Smooth muscle cell (in vitro differentiated cells): ENCODE data around the gene SETD1A. TPM values are rescaled to one million over a fixed set of nuclear protein-coding genes. Genes with fewer than 3 reads are reported as not detected.
A peak's percentile ranks its signal among the peaks of the same experiment; 100 is the strongest.

Experiments used
- DNase-seq: peaks from one replicate; lab custom pipeline; 2025; ENCODE audit not compliant: unreplicated experiment; lab: John Stamatoyannopoulos, UW
- H2AFZ ChIP-seq: fragments of 200-600 bp; sonication (generic); 2 replicates; pipeline ENCODE4 v1.6.0; 2016; ENCODE audit warnings: antibody characterized with exemption, low read depth, mild to moderate bottlenecking
- H3F3A ChIP-seq: fragments of 200-600 bp; sonication (generic); 2 replicates; pipeline ENCODE4 v1.6.0; 2017; ENCODE audit warnings: antibody characterized with exemption, low read depth
- H3K27ac ChIP-seq: fragments of 200-600 bp; sonication (generic); 2 replicates; pipeline ENCODE4 v1.5.1; 2016; ENCODE audit warnings: low read depth, mild to moderate bottlenecking
- H3K27me3 ChIP-seq: fragments of 200-600 bp; sonication (generic); 2 replicates; pipeline ENCODE4 v1.6.1; 2016; ENCODE audit warnings: low read depth, mild to moderate bottlenecking
- H3K36me3 ChIP-seq: fragments of 200-600 bp; sonication (generic); 2 replicates; pipeline ENCODE4 v1.5.1; 2016; ENCODE audit warnings: low read depth
- H3K4me1 ChIP-seq: fragments of 200-600 bp; sonication (generic); 2 replicates; pipeline ENCODE4 v1.5.1; 2016; ENCODE audit warnings: low read depth
- H3K4me2 ChIP-seq: fragments of 200-600 bp; sonication (generic); 2 replicates; pipeline ENCODE4 v1.6.0; 2016; ENCODE audit warnings: mild to moderate bottlenecking
- H3K4me3 ChIP-seq: fragments of 200-600 bp; sonication (generic); 2 replicates; pipeline ENCODE4 v1.5.1; 2016; ENCODE audit warnings: mild to moderate bottlenecking
- H3K79me2 ChIP-seq: fragments of 200-600 bp; sonication (generic); 2 replicates; pipeline ENCODE4 v1.6.0; 2016; ENCODE audit warnings: low read depth, mild to moderate bottlenecking
- H3K9ac ChIP-seq: fragments of 200-600 bp; sonication (generic); 2 replicates; pipeline ENCODE4 v1.6.0; 2016; ENCODE audit warnings: low read depth
- H3K9me3 ChIP-seq: fragments of 200-600 bp; sonication (generic); replicated peaks from 2 replicates; pipeline ENCODE4 v1.5.1; 2016; ENCODE audit warnings: low read depth
- H4K20me1 ChIP-seq: fragments of 200-600 bp; sonication (generic); 2 replicates; pipeline ENCODE4 v1.6.0; 2016; ENCODE audit warnings: low read depth
- WGBS: methylation state at CpG from one replicate; pipeline ENCODE4 v1.1.7; 2016; ENCODE audit warnings: low lambda C conversion rate; 5-methylcytosine and 5-hydroxymethylcytosine counted together
- polyA plus RNA-seq: library from polyadenylated mRNA; unstranded; fragments of >200 nt; fragmentation: Nextera tagmentation; extraction: Ambion mirVana; gene quantifications from 2 replicates; pipeline ENCODE4 v1.2.1, GENCODE V29; 2016
- total RNA-seq: library from RNA; depleted of rRNA; stranded (reverse); fragments of >200 nt; gene quantifications from 2 replicates; pipeline ENCODE4 v1.2.3, GENCODE V29; 2014
- TF ChIP-seq, protein P1 (sequence below): fragments of 200-600 bp; sonication (generic); IDR thresholded peaks from 2 replicates; pipeline ENCODE4 v1.5.1; 2017; ENCODE audit warnings: borderline replicate concordance, mild to moderate bottlenecking, antibody characterized with exemption; ENCODE audit not compliant: insufficient read depth, poor library complexity, severe bottlenecking

Gene SETD1A
- total and polyA plus RNA-seq, 2 experiments from 2014 or later = 1.2 to 2.9 TPM

DNA sequence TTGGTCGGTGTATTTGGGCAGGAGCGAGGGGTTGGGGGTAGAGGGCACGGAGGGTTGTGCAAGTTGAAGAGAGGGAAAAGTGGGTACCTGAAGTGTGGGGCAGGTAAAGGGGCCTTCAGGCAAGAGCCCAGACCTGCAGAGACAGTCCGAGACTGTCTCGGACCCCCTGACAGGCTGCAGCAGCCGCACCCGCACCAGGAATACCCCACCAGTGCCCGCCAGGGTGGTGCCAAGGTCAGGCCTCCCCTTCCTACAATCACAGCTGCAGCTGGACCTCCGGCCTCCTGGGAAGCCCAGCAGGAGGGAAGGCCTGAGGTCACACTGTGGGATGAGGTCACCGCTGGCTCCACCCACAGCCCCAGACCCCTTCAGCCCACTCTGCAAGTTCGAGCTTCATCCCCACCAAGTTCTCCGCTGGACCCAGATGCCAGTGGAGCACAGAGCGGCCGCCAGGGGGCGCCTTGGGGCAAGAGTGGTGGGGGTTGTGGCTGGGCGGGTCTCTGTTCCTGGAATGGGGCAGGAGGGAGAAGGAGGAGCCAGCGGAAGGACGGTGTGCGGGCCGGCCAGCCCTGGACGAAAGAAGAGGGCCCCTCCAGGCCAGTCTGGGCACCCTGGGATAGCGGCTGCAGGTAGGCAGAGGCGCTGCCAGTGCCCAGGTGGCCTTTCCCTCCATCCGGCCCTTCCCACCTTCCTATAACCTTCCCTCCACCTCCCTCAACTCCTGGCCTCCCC is 27.3 kb downstream of the SETD1A start, which contains the start of gene HSD3B7:
Gene HSD3B7 (plus strand): TSS at position 539 of the 732 bp plus-strand sequence. CDS start 452 bp downstream, outside the sequence.
- Histone ChIP-seq H3K36me3 (no peaks in the 10 kb centered on the region), H3K79me2 (no peaks in the 10 kb centered on the region), H3K4me1 (peaks cover 5% of the 10 kb centered on the region), H3K9ac (no peak within 1 kb of the TSS), H3F3A (no peaks in the 10 kb centered on the region), H3K9me3 (no peaks in the 10 kb centered on the region), H2AFZ (no peak within 1 kb of the TSS), H4K20me1 (no peaks in the 10 kb centered on the region), H3K4me3 (peak within 1 kb of the TSS; percentile 43), H3K27ac (no peak within 1 kb of the TSS), H3K4me2 (peak within 1 kb of the TSS; percentile 86), H3K27me3 (no peaks in the 10 kb centered on the region)
- TF ChIP-seq, protein P1, sequence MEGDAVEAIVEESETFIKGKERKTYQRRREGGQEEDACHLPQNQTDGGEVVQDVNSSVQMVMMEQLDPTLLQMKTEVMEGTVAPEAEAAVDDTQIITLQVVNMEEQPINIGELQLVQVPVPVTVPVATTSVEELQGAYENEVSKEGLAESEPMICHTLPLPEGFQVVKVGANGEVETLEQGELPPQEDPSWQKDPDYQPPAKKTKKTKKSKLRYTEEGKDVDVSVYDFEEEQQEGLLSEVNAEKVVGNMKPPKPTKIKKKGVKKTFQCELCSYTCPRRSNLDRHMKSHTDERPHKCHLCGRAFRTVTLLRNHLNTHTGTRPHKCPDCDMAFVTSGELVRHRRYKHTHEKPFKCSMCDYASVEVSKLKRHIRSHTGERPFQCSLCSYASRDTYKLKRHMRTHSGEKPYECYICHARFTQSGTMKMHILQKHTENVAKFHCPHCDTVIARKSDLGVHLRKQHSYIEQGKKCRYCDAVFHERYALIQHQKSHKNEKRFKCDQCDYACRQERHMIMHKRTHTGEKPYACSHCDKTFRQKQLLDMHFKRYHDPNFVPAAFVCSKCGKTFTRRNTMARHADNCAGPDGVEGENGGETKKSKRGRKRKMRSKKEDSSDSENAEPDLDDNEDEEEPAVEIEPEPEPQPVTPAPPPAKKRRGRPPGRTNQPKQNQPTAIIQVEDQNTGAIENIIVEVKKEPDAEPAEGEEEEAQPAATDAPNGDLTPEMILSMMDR = peak; percentile 95
- 35% methylated on average over 22 of the region's 24 CpGs for WGBS
- DNase-seq = peak; percentile 60

DNA sequence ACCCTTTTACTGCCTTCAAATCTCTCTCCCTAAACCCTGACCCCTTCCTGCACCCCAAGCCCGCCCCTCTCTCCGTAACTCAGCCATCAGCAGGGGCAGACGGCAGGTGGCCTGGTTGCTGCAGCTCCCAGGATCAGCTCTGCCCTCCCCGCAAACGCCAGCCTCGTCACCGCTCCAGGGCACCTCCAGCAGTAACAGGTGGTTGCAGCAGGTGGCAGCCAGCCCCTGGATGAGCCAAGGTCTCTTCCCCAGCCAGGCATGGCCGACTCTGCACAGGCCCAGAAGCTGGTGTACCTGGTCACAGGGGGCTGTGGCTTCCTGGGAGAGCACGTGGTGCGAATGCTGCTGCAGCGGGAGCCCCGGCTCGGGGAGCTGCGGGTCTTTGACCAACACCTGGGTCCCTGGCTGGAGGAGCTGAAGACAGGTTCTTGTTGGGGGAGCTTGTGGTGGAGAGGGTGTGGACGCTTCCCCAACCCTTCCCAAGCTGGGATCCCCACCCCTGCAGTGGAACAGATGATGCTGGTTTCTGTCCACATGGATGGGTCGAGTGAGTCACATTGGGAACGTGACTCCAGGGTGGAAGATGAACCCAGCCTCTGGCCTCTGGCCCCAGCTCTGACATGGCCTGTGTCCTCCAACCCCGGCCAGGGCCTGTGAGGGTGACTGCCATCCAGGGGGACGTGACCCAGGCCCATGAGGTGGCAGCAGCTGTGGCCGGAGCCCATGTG is 28.0 kb downstream of the SETD1A start:
- 83% methylated on average over 19 of the region's 20 CpGs for WGBS
- peak overlapping the region; percentile 86 for H3K4me2 ChIP-seq
- no peak overlapping the region for H3K27ac ChIP-seq
- H3K9me3 ChIP-seq = no peaks in the 10 kb centered on the region
- no peak overlapping the region for H3K9ac ChIP-seq
- H3K27me3 ChIP-seq = no peaks in the 10 kb centered on the region
- TF ChIP-seq, protein P1 = no peak
- no peaks in the 10 kb centered on the region for H3K36me3 ChIP-seq
- H2AFZ ChIP-seq = no peak overlapping the region
- H3K79me2 ChIP-seq = no peaks in the 10 kb centered on the region
- H3F3A ChIP-seq = no peaks in the 10 kb centered on the region
- H3K4me1 ChIP-seq = peaks cover 5% of the 10 kb centered on the region
- DNase-seq = no peak
- no peaks in the 10 kb centered on the region for H4K20me1 ChIP-seq
- peak overlapping the region; percentile 43 for H3K4me3 ChIP-seq

DNA sequence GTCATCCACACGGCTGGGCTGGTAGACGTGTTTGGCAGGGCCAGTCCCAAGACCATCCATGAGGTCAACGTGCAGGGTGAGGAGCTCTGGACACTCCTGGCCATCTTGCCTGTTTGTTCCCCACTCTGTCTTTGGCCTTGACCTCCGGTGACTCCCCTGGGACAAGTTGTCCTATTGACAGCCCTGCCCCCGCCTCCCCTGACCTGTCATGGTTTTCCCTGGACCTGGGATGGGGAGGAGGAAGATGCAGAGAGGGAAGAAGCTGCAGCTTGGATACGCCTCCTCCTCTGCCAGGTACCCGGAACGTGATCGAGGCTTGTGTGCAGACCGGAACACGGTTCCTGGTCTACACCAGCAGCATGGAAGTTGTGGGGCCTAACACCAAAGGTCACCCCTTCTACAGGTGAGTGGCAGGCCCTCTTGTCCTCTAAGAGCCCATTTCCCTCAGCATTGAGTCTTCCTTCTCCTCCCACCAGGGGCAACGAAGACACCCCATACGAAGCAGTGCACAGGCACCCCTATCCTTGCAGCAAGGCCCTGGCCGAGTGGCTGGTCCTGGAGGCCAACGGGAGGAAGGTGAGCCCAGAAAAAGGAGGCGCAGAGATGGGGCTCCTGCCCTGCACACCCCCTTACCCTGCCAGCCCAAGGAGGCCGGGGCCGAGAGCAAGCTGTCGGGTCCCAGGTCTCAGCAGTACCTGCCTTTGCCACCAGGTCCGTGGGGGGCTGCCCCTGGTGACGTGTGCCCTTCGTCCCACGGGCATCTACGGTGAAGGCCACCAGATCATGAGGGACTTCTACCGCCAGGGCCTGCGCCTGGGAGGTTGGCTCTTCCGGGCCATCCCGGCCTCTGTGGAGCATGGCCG is 28.8 kb downstream of the SETD1A start:
- Histone ChIP-seq H3F3A (no peaks in the 10 kb centered on the region), H4K20me1 (no peaks in the 10 kb centered on the region), H3K79me2 (no peaks in the 10 kb centered on the region), H3K9ac (no peak overlapping the region), H3K27ac (no peak overlapping the region), H2AFZ (no peak overlapping the region), H3K4me3 (no peak overlapping the region), H3K9me3 (no peaks in the 10 kb centered on the region), H3K4me1 (peaks cover 5% of the 10 kb centered on the region), H3K4me2 (no peak overlapping the region), H3K27me3 (no peaks in the 10 kb centered on the region), H3K36me3 (no peaks in the 10 kb centered on the region)
- 95% methylated on average over 29 of the region's 29 CpGs for WGBS
- TF ChIP-seq, protein P1 = no peak
- DNase-seq = no peak
